GM20431 (cell line): ENCODE data around the gene TBC1D22A.

ENCODE experiments used
- in situ Hi-C: fragments of 300-500 bp; cut with MseI, MboI; formaldehyde crosslinking; loops from one replicate; pipeline ENCODE4 v1.15.0; 2020; ENCODE audit warnings: low sequenced_read_pairs; ENCODE audit not compliant: unreplicated experiment

TBC1D22A gene

GRCh38 chr22:47192651-47193437, 430.4 kb downstream of the TBC1D22A start:
- in situ Hi-C loops, result no loop called here

DNA sequence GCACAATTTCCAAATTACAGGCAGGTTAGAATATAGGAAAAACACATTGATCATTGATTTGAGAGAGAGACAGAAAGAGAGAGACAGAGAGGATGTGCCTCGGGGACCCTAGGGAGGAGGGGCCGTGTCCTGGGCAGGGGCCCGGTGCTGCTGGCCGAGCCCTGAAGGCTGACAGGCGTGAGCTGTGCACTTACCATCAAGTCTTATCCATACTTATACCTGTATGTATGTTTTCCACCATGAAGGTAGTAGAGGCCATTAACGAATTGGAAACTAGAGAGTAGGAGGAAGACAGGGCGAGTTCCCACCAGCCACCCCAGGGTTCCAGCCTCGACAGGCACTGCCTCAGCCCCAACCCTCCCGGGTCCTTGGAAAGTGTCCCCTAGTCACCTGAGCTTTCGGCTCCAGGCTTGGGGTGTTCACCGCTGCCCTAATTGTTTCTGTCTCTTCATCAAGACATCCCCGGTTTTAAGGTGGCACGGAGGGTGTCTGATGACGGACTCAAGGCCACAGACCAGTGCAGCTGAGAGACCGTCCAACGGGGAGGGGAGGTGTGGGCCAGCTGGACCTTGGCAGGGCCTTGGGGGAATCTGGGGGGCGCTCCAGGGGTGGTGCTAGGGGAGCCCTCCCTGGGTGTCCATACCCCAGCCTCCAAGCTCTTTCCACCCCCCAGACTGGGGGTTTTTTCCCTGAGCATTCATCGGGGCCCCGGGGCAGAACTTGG, 431.3 kb downstream of the TBC1D22A start:
- in situ Hi-C loops, result no loop called here

- in situ Hi-C loops, result no loop called here
These were observed 432.2 kb downstream of the TBC1D22A start for GRCh38 chr22:47194476-47195155.

DNA sequence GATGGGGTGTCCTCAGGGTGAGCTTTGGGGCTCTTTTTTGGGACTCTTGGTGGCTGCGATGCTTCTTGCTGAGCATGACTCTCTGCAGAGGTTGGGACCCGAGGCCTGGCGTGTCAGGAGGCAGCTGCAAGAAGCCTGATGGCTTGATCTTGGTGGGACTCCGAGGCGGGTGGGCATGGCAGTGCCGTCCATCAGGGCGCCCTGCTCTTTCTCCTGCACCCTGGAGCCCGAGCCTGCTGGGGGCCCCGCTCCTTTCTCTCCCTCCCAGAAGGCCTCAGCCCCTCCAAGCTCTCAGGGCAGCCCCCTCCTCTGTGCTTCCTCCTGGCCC, 432.7 kb downstream of the TBC1D22A start:
- in situ Hi-C loops, result no loop called here

GRCh38 chr22:47195484-47196165, 433.2 kb downstream of the TBC1D22A start:
- in situ Hi-C loops, result no loop called here

DNA sequence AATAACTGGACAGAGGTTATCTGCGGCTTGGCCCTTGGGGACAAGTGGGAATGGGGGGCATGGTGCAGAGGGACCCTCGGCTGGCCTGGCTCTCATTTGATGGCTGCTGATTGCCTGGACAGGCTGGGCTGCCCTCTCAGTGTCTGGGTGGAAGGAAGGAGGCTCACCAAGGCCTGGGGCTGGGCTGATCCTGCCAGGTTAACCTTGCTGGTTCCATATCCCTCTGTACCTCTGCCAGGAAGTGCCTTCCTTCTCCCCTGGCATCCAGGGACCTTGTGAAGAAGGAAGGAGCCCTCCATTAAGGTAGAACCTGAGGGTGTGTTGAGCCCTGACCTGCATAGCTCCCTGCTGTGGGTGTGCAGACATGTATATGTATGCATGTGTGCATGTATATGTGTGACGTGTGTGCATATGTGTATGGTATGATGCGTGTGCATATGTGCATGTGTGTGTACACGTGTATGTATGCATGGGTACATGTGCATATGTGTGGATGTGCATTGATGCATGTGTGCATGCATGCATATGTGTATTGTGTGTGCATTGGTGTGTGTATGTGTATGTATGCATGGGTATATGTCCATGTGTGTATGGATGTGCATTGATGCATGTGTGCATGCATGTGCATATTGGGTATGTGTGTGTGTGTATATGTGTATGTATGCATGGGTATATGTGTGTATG, 433.9 kb downstream of the TBC1D22A start:
- in situ Hi-C loops, result no loop called here

DNA sequence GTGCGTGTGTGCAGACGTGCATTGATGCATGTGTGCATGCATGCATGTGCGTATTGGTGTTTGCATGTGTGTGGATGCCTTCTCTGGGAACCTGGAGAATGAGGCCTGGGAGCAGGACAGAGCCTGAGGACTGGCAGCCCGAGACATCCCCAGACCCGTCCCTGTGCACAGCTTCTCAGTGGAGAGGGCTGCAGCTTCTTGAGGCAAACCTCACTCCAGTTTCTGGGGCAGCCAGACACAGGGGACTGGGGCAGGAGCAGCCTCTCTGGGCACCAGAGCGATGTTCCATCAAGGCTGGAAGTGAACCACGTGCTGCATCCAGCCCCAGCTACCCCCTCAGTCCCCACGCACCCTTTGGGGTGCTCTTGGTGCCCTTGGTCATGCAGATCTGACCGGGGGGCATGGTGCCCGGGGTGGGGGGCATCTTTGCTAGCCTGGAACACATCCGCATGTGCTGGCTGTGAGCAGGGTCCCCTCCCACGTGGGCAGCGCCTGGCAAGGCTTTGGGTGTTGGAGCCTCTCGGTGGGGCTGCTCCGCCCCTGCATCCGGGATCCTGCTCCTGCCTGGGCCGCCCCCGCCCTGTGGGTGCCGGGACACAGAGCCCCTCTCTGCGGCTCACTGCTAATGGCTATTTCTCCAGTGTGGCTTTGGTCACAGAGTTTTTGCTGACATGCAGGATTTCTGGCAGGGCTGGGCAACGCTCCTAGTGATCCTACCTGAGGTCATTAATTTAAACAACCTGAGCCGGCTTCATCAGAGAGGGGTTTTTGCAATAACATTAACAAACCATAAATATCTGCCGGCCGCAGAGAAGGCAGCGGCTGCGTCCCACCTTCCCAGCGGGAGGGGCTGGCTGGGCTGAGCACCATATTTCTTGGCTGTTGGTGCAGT, 434.7 kb downstream of the TBC1D22A start:
- in situ Hi-C loops, result no loop called here

DNA sequence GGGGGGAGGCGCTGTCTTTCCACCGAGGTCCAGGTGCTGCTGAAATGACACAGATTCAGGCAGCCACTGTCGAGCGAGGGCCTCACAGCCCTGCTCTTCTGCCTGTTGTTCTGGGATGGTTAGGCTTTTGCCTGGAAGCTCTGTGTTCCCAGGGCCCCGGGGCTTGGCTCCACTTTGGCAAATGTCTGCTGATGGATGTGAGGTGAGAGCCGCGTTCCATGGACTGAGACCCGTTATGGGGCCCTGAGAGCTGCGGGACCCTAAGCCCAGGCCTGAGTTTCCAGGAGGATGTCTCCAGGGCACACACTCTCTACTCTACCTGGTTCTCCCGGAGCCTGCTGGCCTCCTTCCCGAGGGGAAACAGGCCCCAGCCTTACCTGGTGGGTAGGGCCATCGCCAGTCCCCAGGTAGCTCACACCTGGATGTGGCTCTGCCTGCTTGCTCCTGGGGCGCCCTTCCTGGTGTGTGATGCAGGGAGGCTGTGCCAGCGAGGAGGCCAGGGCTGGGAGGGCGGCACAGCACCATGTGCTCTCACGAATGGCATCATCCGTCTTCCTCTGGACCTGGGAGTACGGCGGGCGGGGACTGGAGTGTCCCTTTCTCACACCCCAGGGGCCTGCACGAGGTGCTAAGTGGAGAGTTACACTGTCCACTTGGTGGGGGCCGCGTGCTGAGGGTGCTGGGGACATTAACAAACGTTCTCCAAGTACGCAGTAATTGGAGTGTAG, 435.5 kb downstream of the TBC1D22A start:
- in situ Hi-C loops, result no loop called here

DNA sequence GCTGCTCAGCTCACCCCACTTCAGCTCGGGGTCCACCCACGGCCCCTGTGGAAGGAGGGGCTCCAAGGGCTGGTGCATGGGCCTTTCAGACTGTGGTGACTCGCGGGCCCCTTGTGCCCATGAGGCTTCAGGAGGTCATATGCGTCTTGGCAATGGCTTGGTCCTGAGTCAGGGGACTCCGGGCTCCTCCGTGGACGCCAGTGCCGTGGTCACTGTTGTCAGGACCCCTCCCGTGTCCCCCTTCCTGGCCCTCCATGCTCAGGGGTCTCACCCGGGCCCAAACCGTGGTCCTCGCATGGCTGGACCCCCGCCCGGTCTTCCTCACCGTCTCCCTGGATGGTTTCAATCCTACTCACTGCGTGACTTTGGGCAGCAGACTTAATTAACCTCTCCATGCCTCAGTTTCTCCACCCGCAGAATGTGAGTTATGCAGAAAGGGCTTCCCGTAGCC, 436.4 kb downstream of the TBC1D22A start:
- in situ Hi-C loops, result no loop called here

DNA sequence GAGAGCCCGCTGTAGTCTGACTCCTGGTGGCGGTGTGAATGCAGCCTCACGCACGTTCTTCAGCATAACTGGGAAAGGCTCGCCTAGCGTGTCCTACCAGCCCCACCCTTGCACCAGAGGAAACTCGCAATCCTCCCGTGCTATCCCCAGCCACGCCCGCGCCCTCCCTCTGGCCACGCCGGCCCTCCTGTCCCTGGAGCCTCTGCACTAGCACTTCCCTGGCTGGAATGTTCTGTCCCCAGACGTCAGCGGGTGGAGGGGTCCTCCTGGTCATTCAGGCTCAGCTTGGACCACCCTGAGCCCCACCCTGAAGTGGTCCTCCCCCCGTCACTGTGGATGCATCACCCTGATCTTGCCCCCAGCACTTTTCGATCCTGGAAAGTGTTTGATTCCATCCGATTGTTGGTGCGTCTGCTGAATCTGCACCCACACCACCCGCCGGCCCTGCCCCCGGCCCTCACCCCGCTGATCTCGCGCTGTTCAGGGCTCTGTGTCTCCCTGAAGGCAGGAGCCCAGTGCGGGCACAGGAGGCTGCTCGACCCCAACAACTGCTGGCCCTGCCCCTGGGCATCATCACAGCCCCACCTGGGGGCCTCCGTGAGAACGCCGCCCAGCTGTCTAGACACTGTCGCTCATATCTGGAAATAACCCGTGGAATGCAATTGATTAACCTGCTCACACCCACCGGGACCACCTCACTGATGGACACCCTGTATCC, 437.0 kb downstream of the TBC1D22A start:
- in situ Hi-C loops, result no loop called here

DNA sequence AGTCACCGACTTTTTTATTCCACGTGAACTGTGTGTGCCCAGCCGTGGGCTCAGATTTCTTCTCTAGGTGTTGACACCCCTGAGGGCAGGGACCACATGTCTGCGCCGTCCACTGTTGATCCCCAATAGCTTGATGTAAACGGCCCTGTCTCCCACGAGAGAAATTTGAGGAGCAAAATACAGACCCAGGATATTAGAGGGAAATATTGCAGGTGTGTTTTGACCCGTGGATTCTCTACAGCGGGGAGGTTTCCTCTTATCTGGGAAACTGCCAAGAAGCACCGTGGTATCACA, 437.5 kb downstream of the TBC1D22A start:
- in situ Hi-C loops, result loop anchor here (25.0 kb wide), 1 partner anchor 1287 kb away; a partner anchor contains a TSS

- in situ Hi-C loops, result loop anchor here (25.0 kb wide), 1 partner anchor 1287 kb away; a partner anchor contains a TSS
These were observed 438.0 kb downstream of the TBC1D22A start for GRCh38 chr22:47200273-47201051.

- in situ Hi-C loops, result loop anchor here (25.0 kb wide), 1 partner anchor 1286 kb away; a partner anchor contains a TSS
These were observed 438.9 kb downstream of the TBC1D22A start for GRCh38 chr22:47201186-47201995.

DNA sequence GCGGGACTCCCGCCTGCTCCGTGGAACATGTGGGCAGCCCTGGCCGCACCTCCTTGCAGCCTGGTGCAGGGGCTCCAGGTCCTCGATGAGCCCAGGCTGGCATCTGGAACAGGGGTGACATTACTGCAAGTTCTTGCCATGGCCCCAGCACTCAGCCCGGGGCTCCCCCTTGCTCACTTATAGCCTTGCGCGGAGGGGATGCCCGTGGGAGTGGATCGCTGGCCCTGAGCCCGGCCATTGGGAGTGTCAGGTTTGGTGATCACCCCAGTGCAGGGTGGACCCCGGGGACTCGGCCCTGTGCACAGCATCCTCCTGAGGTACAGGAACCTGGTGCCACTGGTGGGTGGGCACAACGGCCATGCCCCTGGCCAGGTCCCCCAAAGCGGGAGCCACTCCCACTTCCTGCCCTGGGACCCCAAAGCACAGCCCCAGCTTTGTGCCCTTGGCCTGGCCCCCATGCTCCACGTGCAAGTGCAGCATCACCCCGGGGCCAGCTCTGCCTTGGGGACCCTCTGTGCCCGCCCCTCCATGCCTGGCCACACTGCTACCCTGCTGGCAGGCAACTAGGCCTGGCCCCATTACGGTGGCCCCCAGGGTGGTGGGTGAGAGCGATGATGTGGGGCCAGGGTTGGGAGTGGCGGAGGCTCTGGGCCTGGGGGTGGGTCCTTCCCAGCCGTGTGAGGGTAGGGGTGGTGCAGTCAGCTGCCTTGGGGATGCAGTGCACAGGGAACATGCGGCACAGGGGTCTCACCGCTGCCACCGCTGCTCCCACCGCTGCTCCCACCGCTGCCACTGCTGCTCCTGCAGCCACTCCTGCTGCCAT, 439.8 kb downstream of the TBC1D22A start:
- in situ Hi-C loops, result loop anchor here (25.0 kb wide), 1 partner anchor 1285 kb away; a partner anchor contains a TSS
